Kidney epithelial cell (primary cell): Measurements from ENCODE around the gene ZC2HC1C. TPM values are rescaled to one million over a fixed set of nuclear protein-coding genes. Genes with fewer than 3 reads are reported as not detected.

Source experiments
- DNase-seq: peaks from one replicate; pipeline ENCODE4 v3.0.0-alpha.2; 2010; ENCODE audit warnings: low read depth
- H3K27me3 ChIP-seq: 2 replicates; pipeline ENCODE4 v1.6.0; 2011; ENCODE audit warnings: low read length; ENCODE audit not compliant: control insufficient read depth, insufficient read depth
- H3K36me3 ChIP-seq: 2 replicates; pipeline ENCODE4 v1.5.1; 2011; ENCODE audit warnings: low read length; ENCODE audit not compliant: control insufficient read depth, insufficient read depth
- H3K4me3 ChIP-seq: 2 replicates; pipeline ENCODE4 v1.5.1; 2011; ENCODE audit warnings: low read depth, mild to moderate bottlenecking, control low read depth, low read length
- CTCF ChIP-seq: IDR thresholded peaks from 2 replicates; pipeline ENCODE4 v1.5.1; 2011; ENCODE audit warnings: mild to moderate bottlenecking, moderate library complexity, low read length, control low read depth, inconsistent platforms; ENCODE audit not compliant: insufficient read depth, poor library complexity, severe bottlenecking
- total RNA-seq: library from RNA; depleted of rRNA; stranded (reverse); fragments of >200 nt; gene quantifications from 2 replicates; pipeline ENCODE4 v1.2.3, GENCODE V29; 2015

ZC2HC1C gene
- total RNA-seq, 1 donor from 2014 or later: 9.2 TPM

DNA sequence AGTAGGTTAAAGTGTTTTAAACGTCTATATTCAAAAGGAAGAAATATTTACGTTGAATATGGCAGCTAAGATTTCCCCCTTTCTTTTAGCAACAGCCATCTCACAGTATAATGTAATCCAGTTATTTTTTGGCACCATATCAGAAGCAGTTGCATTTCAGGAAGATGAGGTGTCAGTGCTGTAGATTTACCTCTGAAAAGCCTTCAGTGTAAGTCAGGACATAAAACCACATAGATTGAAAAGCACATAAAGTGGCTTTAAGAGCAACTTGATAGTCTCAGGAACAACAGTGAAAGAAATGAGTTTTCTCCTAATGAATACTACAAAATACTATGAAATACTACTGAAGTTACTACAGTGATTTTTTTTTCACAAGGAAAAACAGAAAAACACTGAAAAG is 25.1 kb upstream of the ZC2HC1C start:
- Histone ChIP-seq H3K27me3 (no peaks in the 10 kb centered on the region), H3K4me3 (no peak overlapping the region), H3K36me3 (no peaks in the 10 kb centered on the region)
- no peak for TF ChIP-seq CTCF
- no peak for DNase-seq

GRCh38 chr14:75044752-75045151 is 24.7 kb upstream of the ZC2HC1C start:
- Histone ChIP-seq H3K27me3 (no peaks in the 10 kb centered on the region), H3K4me3 (no peak overlapping the region), H3K36me3 (no peaks in the 10 kb centered on the region)
- no peak for DNase-seq
- no peak for TF ChIP-seq CTCF

GRCh38 chr14:75046275-75046674 is 23.2 kb upstream of the ZC2HC1C start:
- TF ChIP-seq CTCF: no peak
- H3K4me3 ChIP-seq: no peak overlapping the region

GRCh38 chr14:75046899-75047298 is 22.5 kb upstream of the ZC2HC1C start:
- no peaks in the 10 kb centered on the region for H3K36me3 ChIP-seq
- no peak overlapping the region for H3K4me3 ChIP-seq
- H3K27me3 ChIP-seq: no peaks in the 10 kb centered on the region
- DNase-seq: no peak
- TF ChIP-seq CTCF: no peak

More at GRCh38 chr14:75046275-75046674, 23.2 kb upstream of the ZC2HC1C start:
- Histone ChIP-seq H3K36me3 (no peaks in the 10 kb centered on the region), H3K27me3 (no peaks in the 10 kb centered on the region)
- no peak for DNase-seq

- H3K4me3 ChIP-seq: no peak overlapping the region
- H3K36me3 ChIP-seq: no peaks in the 10 kb centered on the region
- no peak for TF ChIP-seq CTCF
- no peaks in the 10 kb centered on the region for H3K27me3 ChIP-seq
- no peak for DNase-seq
Measured at GRCh38 chr14:75047506-75047905, 21.9 kb upstream of the ZC2HC1C start.

DNA sequence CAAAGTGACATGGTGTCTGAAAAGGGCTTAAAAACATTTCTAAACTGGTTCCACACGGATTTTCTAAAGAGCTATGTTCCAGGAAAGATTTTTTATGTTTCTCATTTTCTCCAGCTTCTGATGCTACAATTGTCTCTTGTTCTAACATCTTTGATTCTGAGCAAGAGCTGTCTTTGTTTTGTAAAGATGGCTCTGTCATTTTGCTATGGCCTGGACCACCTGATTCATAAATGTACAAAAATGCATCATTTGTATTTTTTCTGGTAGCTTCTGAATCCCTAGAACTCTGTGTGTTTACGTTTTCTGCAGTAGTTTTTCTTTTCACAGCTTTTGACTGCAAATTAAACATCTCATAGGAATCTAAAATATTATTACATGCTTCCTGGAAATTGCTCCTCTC is 21.3 kb upstream of the ZC2HC1C start:
- Histone ChIP-seq H3K36me3 (no peaks in the 10 kb centered on the region), H3K27me3 (no peaks in the 10 kb centered on the region), H3K4me3 (no peak overlapping the region)
- no peak for TF ChIP-seq CTCF
- DNase-seq: no peak
